GM12864 (cell line): ENCODE data around the gene AOC1.

ENCODE experiments used
- DNase-seq: peaks from one replicate; pipeline ENCODE4 v3.0.0-alpha.2; 2011; ENCODE audit warnings: low read depth
- H3K4me3 ChIP-seq: 2 replicates; pipeline ENCODE4 v1.5.1; 2011; ENCODE audit warnings: mild to moderate bottlenecking, low read depth, low read length, control low read depth
- CTCF ChIP-seq: IDR thresholded peaks from 2 replicates; pipeline ENCODE4 v1.5.1; 2011; ENCODE audit warnings: low read depth, mild to moderate bottlenecking, moderate library complexity, low read length, control low read depth, inconsistent platforms; ENCODE audit errors: missing control alignments

AOC1 gene

GRCh38 chr7:150898475-150899011 lies 46.2 kb downstream of the AOC1 start:
- peak; percentile 96 for TF ChIP-seq CTCF
- H3K4me3 ChIP-seq: no peak overlapping the region
- DNase-seq: peak; percentile 22

GRCh38 chr7:150900675-150901074 lies 48.4 kb downstream of the AOC1 start:
- TF ChIP-seq CTCF: no peak
- DNase-seq: no peak
- no peak overlapping the region for H3K4me3 ChIP-seq

- TF ChIP-seq CTCF: no peak
- no peak overlapping the region for H3K4me3 ChIP-seq
- DNase-seq: no peak
Measured at GRCh38 chr7:150901160-150902035, 49.1 kb downstream of the AOC1 start.

GRCh38 chr7:150902078-150903033 lies 50.0 kb downstream of the AOC1 start:
- no peak for TF ChIP-seq CTCF
- no peak overlapping the region for H3K4me3 ChIP-seq
- no peak for DNase-seq

- TF ChIP-seq CTCF: no peak
- no peak for DNase-seq
- H3K4me3 ChIP-seq: no peak overlapping the region
Measured at GRCh38 chr7:150903606-150904005, 51.3 kb downstream of the AOC1 start.

GRCh38 chr7:150904011-150904909 lies 51.9 kb downstream of the AOC1 start:
- no peak overlapping the region for H3K4me3 ChIP-seq
- TF ChIP-seq CTCF: no peak
- DNase-seq: no peak
